WTC11 (cell line): Measurements from ENCODE around the gene SRGAP2B.
"Not testable (repeated sequence)": the region's sequence is repeated elsewhere in the genome, so short reads cannot be mapped to it uniquely, and the experiment has no call there.

Experiments used
- CREB1 ChIP-seq: sonication (generic); formaldehyde crosslinking; IDR thresholded peaks from 2 replicates; pipeline ENCODE4 v1.8.0; 2023; ENCODE audit warnings: mild to moderate bottlenecking, missing genetic modification reagents
- JUN ChIP-seq: sonication (generic); formaldehyde crosslinking; IDR thresholded peaks from 2 replicates; pipeline ENCODE4 v1.8.0; 2023; ENCODE audit warnings: mild to moderate bottlenecking, missing genetic modification reagents
- MYBL2 ChIP-seq: sonication (generic); formaldehyde crosslinking; IDR thresholded peaks from 2 replicates; pipeline ENCODE4 v1.8.1; 2023; ENCODE audit warnings: mild to moderate bottlenecking, moderate library complexity, missing genetic modification reagents
- NR2C2 ChIP-seq: sonication (generic); formaldehyde crosslinking; IDR thresholded peaks from 2 replicates; pipeline ENCODE4 v1.8.0; 2022; ENCODE audit warnings: mild to moderate bottlenecking, missing genetic modification reagents
- TF ChIP-seq, protein P1 (sequence below): sonication (generic); formaldehyde crosslinking; conservative IDR thresholded peaks from 2 replicates; pipeline ENCODE4 v1.8.1; 2022; ENCODE audit warnings: mild to moderate bottlenecking, missing genetic modification reagents
- TF ChIP-seq, protein P2 (sequence below): fragments of 200-600 bp; IDR thresholded peaks from 2 replicates; pipeline ENCODE4 v1.8.0; 2022; ENCODE audit warnings: antibody characterized with exemption
- TF ChIP-seq, protein P3 (sequence below): sonication (generic); formaldehyde crosslinking; IDR thresholded peaks from 2 replicates; pipeline ENCODE4 v1.8.1; 2022; ENCODE audit warnings: mild to moderate bottlenecking, missing genetic modification reagents, moderate library complexity, borderline replicate concordance
- TF ChIP-seq, protein P4 (sequence below): sonication (generic); formaldehyde crosslinking; IDR thresholded peaks from 2 replicates; pipeline ENCODE4 v1.8.0; 2022; ENCODE audit warnings: mild to moderate bottlenecking, missing genetic modification reagents
- TF ChIP-seq, protein P5 (sequence below): sonication (generic); formaldehyde crosslinking; IDR thresholded peaks from 2 replicates; pipeline ENCODE4 v1.8.1; 2023; ENCODE audit warnings: mild to moderate bottlenecking, missing genetic modification reagents, moderate library complexity
- TF ChIP-seq, protein P6 (sequence below): sonication (generic); formaldehyde crosslinking; IDR thresholded peaks from 2 replicates; pipeline ENCODE4 v1.8.1; 2023; ENCODE audit warnings: mild to moderate bottlenecking, missing genetic modification reagents
- TF ChIP-seq, protein P7 (sequence below): sonication (generic); formaldehyde crosslinking; IDR thresholded peaks from 2 replicates; pipeline ENCODE4 v1.8.0; 2023; ENCODE audit warnings: missing genetic modification reagents, mild to moderate bottlenecking, borderline replicate concordance
- TF ChIP-seq, protein P8 (sequence below): sonication (generic); formaldehyde crosslinking; IDR thresholded peaks from 2 replicates; pipeline ENCODE4 v1.8.0; 2022; ENCODE audit warnings: mild to moderate bottlenecking, missing genetic modification reagents
- TF ChIP-seq, protein P9 (sequence below): sonication (generic); formaldehyde crosslinking; IDR thresholded peaks from 2 replicates; pipeline ENCODE4 v1.8.1; 2023; ENCODE audit warnings: mild to moderate bottlenecking, missing genetic modification reagents

DNA sequence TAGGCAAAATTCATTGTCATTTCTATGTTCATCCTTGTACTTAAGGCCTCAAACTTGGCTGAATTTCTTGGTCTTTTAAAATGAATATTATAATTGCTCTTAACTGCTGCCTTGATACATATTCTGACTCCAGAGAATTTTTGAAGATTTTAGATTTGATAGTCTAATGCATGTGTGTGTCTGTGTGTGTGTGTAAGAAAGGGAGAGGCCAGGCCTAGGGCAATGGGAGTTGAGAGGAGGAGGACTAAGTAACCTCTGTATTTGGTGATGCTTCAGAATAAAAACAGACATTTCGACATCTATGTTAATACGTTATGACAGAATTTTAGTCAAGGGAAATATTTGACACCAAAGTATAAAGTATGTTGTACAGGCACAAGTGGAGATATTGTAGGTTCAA is 8.2 kb upstream of the SRGAP2B start:
- TF ChIP-seq, protein P1, sequence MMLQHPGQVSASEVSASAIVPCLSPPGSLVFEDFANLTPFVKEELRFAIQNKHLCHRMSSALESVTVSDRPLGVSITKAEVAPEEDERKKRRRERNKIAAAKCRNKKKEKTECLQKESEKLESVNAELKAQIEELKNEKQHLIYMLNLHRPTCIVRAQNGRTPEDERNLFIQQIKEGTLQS (CRISPR knock-in tag) = not testable (repeated sequence)
- TF ChIP-seq, protein P2, sequence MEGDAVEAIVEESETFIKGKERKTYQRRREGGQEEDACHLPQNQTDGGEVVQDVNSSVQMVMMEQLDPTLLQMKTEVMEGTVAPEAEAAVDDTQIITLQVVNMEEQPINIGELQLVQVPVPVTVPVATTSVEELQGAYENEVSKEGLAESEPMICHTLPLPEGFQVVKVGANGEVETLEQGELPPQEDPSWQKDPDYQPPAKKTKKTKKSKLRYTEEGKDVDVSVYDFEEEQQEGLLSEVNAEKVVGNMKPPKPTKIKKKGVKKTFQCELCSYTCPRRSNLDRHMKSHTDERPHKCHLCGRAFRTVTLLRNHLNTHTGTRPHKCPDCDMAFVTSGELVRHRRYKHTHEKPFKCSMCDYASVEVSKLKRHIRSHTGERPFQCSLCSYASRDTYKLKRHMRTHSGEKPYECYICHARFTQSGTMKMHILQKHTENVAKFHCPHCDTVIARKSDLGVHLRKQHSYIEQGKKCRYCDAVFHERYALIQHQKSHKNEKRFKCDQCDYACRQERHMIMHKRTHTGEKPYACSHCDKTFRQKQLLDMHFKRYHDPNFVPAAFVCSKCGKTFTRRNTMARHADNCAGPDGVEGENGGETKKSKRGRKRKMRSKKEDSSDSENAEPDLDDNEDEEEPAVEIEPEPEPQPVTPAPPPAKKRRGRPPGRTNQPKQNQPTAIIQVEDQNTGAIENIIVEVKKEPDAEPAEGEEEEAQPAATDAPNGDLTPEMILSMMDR = not testable (repeated sequence)
- not testable (repeated sequence) for TF ChIP-seq MYBL2; CREB1; JUN (CRISPR knock-in tag); NR2C2 (CRISPR knock-in tag)
- TF ChIP-seq, protein P3, sequence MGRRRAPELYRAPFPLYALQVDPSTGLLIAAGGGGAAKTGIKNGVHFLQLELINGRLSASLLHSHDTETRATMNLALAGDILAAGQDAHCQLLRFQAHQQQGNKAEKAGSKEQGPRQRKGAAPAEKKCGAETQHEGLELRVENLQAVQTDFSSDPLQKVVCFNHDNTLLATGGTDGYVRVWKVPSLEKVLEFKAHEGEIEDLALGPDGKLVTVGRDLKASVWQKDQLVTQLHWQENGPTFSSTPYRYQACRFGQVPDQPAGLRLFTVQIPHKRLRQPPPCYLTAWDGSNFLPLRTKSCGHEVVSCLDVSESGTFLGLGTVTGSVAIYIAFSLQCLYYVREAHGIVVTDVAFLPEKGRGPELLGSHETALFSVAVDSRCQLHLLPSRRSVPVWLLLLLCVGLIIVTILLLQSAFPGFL (CRISPR knock-in tag) = not testable (repeated sequence)
- TF ChIP-seq, protein P4, sequence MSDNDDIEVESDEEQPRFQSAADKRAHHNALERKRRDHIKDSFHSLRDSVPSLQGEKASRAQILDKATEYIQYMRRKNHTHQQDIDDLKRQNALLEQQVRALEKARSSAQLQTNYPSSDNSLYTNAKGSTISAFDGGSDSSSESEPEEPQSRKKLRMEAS (CRISPR knock-in tag) = not testable (repeated sequence)
- TF ChIP-seq, protein P5, sequence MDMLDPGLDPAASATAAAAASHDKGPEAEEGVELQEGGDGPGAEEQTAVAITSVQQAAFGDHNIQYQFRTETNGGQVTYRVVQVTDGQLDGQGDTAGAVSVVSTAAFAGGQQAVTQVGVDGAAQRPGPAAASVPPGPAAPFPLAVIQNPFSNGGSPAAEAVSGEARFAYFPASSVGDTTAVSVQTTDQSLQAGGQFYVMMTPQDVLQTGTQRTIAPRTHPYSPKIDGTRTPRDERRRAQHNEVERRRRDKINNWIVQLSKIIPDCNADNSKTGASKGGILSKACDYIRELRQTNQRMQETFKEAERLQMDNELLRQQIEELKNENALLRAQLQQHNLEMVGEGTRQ = not testable (repeated sequence)
- TF ChIP-seq, protein P6, sequence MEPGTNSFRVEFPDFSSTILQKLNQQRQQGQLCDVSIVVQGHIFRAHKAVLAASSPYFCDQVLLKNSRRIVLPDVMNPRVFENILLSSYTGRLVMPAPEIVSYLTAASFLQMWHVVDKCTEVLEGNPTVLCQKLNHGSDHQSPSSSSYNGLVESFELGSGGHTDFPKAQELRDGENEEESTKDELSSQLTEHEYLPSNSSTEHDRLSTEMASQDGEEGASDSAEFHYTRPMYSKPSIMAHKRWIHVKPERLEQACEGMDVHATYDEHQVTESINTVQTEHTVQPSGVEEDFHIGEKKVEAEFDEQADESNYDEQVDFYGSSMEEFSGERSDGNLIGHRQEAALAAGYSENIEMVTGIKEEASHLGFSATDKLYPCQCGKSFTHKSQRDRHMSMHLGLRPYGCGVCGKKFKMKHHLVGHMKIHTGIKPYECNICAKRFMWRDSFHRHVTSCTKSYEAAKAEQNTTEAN (CRISPR knock-in tag) = not testable (repeated sequence)
- TF ChIP-seq, protein P7, sequence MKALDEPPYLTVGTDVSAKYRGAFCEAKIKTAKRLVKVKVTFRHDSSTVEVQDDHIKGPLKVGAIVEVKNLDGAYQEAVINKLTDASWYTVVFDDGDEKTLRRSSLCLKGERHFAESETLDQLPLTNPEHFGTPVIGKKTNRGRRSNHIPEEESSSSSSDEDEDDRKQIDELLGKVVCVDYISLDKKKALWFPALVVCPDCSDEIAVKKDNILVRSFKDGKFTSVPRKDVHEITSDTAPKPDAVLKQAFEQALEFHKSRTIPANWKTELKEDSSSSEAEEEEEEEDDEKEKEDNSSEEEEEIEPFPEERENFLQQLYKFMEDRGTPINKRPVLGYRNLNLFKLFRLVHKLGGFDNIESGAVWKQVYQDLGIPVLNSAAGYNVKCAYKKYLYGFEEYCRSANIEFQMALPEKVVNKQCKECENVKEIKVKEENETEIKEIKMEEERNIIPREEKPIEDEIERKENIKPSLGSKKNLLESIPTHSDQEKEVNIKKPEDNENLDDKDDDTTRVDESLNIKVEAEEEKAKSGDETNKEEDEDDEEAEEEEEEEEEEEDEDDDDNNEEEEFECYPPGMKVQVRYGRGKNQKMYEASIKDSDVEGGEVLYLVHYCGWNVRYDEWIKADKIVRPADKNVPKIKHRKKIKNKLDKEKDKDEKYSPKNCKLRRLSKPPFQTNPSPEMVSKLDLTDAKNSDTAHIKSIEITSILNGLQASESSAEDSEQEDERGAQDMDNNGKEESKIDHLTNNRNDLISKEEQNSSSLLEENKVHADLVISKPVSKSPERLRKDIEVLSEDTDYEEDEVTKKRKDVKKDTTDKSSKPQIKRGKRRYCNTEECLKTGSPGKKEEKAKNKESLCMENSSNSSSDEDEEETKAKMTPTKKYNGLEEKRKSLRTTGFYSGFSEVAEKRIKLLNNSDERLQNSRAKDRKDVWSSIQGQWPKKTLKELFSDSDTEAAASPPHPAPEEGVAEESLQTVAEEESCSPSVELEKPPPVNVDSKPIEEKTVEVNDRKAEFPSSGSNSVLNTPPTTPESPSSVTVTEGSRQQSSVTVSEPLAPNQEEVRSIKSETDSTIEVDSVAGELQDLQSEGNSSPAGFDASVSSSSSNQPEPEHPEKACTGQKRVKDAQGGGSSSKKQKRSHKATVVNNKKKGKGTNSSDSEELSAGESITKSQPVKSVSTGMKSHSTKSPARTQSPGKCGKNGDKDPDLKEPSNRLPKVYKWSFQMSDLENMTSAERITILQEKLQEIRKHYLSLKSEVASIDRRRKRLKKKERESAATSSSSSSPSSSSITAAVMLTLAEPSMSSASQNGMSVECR (CRISPR knock-in tag) = not testable (repeated sequence)
- TF ChIP-seq, protein P8, sequence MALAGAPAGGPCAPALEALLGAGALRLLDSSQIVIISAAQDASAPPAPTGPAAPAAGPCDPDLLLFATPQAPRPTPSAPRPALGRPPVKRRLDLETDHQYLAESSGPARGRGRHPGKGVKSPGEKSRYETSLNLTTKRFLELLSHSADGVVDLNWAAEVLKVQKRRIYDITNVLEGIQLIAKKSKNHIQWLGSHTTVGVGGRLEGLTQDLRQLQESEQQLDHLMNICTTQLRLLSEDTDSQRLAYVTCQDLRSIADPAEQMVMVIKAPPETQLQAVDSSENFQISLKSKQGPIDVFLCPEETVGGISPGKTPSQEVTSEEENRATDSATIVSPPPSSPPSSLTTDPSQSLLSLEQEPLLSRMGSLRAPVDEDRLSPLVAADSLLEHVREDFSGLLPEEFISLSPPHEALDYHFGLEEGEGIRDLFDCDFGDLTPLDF (CRISPR knock-in tag) = not testable (repeated sequence)
- TF ChIP-seq, protein P9, sequence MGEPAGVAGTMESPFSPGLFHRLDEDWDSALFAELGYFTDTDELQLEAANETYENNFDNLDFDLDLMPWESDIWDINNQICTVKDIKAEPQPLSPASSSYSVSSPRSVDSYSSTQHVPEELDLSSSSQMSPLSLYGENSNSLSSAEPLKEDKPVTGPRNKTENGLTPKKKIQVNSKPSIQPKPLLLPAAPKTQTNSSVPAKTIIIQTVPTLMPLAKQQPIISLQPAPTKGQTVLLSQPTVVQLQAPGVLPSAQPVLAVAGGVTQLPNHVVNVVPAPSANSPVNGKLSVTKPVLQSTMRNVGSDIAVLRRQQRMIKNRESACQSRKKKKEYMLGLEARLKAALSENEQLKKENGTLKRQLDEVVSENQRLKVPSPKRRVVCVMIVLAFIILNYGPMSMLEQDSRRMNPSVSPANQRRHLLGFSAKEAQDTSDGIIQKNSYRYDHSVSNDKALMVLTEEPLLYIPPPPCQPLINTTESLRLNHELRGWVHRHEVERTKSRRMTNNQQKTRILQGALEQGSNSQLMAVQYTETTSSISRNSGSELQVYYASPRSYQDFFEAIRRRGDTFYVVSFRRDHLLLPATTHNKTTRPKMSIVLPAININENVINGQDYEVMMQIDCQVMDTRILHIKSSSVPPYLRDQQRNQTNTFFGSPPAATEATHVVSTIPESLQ = not testable (repeated sequence)
